Posterior cingulate gyrus (tissue), 11 donors: Measurements from ENCODE around the gene PLA2G2D.
"Not testable (repeated sequence)": the region's sequence is repeated elsewhere in the genome, so short reads cannot be mapped to it uniquely, and the experiment has no call there.

Source experiments
- DNase-seq, 10 donors: peaks; one replicate each; pipeline versions ENCODE4 v3.0.0 to v3.0.0-alpha.2; 2020 to 2021; ENCODE audit warnings: mixed read lengths in 3 of 10
- intact Hi-C: fragments of 100-400 bp; cut with DNase I; formaldehyde crosslinking; loops from one replicate; pipeline ENCODE4 v1.15.1; 2023

The PLA2G2D gene

DNA sequence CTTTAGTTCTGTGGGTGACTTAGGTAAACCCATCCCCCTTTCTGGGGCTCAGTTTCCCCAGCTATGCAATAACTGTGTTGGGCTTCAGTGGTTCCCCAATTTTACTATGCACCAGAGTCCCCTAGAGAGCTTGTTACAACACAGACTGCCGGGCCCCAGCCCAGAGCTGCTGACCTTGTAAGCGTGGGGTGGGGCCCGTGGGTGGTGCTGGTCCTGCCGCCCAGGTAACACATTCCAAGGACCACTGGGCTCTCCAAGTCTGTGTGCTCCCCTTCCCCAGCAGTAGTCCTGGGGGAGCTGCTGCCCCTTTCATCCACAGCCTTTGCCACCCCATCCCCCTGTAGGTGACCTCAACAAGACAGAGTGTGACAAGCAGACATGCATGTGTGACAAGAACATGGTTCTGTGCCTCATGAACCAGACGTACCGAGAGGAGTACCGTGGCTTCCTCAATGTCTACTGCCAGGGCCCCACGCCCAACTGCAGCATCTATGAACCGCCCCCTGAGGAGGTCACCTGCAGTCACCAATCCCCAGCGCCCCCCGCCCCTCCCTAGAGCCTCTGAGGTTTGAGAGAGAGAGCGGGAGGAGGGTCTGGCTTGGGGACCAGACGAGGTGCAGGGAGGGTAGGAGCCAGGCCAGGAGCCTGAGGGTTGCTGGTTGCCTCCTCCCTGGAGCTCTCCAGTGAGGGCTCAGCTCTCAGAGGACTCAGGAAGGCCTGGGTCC is 28.7 kb upstream of the PLA2G2D start:
- intact Hi-C loops: loop anchor here (5.0 kb wide), 1 partner anchor 46 kb away; no protein-coding TSS in a partner anchor
- peak in 1 of 10 donors; percentile 61 for DNase-seq

DNA sequence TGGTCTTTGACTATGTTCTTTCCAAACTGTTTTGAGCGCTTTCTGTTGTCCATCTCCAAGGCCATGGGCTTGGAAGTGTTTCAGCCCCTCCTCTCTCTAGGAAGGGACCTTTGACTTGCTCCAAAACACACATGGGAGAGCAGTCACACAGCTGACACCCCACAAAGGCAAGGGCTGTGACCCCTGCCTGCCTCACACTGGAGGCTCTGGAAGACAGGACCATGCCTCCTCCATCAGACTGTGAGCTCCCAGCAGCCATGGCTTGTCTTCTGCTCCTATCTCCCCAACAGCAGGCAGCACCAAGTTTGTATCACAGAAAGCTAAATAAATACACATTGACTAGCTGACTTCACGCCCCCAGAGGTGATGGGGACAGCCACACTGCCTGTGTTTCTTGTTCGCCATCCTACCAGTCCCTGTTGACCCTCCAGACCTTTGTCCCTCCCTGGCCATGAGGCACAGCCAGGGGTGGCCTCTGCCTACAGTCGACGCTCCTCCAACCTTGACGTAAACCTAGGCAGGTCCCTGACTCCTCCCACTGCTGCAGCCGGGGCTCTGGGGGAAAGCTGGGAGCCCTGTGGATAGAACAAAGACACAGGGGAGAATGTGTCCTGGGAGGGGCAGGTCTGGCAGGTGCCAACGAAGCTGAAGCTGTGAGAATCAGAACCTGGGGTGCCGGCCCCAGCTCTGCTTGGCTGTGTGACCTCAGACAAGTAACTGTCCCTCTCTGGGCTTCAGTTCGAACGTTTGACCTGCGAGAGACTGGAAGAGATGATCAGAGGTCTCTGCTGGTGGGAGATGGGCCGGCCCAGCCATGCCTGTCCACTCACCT is 24.6 kb upstream of the PLA2G2D start:
- intact Hi-C loops: no loop called here
- DNase-seq: peak in 2 of 10 donors; percentile 56 to 74

DNA sequence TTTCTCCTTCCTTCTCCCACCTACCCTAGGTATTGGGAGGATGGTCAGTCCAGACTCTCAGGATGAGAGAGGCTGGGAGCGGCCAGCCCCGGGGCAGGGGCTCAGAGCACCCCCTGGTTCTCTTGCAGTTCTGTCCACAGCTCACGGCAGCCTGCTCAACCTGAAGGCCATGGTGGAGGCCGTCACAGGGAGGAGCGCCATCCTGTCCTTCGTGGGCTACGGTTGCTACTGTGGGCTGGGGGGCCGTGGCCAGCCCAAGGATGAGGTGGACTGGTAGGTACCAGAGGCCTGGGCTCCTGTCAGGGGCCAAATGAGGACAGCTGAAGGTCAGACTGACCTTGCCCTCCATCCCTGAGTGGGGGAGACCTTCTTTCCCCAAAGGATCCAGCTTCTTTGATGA is 24.0 kb upstream of the PLA2G2D start:
- intact Hi-C loops: no loop called here
- DNase-seq: peak in 2 of 10 donors; percentile 61 to 67

DNA sequence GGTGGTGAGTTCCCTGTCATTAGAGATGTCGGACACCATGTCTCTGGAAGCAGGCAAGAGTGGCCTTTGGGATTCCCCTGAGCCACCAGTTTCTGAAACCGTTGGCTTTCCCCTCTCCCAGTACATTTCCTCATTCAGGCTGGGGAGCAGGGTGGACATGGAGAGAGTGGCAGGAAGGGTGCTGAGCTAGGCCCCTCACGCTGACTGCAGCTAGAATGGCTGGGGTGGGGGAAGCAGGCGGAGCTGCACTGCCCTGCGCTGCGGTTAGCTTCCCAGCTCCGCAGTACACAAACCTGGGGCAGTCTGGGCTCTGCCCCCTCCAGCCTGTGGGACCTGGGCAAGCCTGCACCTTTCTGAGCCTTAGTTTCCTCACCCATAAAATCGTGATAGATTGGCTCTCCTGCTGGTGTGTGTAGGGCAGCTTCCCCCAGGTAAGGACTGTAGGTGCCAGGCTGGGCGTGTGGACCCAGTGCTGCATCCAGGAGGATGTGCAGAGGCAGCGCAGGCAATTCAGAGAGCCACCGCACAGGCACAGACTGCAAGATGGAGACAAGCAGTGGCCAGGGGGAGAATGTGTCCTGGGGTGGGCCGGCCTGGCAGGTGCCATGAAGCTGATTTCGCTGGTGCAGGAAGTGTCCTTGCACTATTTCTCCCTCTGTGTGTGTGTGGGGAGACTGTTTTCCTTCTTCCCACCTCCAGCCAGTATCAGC is 22.8 kb upstream of the PLA2G2D start:
- intact Hi-C loops: no loop called here

DNA sequence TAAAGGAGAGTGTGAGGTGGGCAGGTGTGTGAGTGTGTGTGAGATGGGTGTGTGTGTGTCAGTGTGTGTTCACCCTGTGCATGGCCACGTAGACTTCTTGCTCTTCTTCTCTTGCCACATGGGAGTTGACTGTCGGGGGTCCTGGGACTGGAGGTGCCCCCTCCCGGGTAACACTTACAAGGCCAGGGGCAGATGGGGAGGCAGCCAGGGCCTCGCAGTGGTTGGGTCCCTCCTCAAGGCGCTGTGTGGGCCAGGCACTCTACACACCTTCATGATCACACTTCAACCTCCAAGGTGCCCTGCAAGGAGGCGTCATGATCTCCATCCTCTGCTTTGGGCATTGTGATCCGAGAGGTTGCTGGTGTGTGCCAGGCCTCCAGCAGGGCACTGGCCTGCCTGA is 22.1 kb upstream of the PLA2G2D start:
- intact Hi-C loops: no loop called here
- DNase-seq: peak in 1 of 10 donors; percentile 70

More for the DNA sequence above, 22.8 kb upstream of the PLA2G2D start:
- DNase-seq: peak in 1 of 10 donors; percentile 67

DNA sequence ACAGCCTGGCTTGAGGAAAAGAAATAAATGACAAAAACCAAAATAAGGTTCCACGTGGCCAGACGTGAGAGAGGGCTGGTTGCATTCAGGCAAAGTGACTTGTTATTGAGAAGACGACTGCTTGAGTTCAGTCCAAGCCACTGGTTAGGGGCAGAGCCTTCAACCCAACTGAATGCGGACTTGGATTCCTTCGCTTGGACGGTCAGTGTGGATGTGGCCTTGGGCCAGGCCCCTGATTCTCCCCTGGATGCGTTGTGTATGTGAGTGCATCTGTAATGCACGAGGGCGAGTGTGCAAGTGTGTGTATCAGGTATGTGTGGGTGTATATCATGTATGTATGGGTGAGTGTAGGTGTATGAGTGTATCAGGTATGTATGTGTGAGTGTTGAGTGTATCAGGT is 21.7 kb upstream of the PLA2G2D start:
- peak in 1 of 10 donors; percentile 51 for DNase-seq

DNA sequence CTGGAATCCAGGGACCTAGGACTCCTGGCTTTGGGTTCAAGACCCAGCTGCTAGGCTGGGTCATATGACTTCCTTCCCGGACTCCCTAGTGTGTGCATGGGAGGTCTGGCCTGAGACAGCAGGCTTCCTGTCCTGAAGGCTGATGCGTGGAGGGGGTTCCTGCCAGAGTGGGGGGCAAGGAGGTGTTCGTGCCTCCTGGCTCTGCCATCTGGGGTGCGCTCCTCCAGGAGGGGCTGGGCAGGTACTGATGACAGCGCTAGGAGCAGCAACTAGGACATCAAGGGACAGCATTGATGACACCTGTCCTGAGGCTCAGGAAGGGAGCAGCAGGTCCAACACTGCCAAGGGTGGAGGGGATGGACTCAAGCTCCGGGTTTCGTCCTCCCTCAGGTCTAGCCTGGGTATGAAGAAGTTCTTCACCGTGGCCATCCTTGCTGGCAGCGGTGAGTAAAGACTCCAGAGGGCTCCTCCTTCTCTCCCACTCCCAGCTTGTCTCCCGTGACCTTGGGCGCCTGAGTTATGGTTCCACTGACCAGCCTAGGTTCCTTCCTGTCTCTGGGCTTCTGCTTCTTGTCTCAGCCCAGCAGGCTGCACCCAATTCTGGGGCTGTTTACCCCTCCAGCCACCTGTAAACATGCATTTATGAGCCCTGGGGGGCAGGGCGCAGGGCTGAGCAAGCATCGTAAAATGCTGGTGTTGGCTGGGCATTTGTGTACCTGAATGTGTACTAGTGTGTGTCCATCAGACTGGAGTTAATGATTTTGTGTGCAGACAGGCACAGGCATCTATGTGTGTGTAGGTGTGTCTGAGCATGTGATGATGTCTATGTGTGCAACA is 20.7 kb upstream of the PLA2G2D start:
- DNase-seq: peak in 2 of 10 donors; percentile 52 to 79
- intact Hi-C loops: no loop called here

More for the DNA sequence above, 21.7 kb upstream of the PLA2G2D start:
- intact Hi-C loops: no loop called here

DNA sequence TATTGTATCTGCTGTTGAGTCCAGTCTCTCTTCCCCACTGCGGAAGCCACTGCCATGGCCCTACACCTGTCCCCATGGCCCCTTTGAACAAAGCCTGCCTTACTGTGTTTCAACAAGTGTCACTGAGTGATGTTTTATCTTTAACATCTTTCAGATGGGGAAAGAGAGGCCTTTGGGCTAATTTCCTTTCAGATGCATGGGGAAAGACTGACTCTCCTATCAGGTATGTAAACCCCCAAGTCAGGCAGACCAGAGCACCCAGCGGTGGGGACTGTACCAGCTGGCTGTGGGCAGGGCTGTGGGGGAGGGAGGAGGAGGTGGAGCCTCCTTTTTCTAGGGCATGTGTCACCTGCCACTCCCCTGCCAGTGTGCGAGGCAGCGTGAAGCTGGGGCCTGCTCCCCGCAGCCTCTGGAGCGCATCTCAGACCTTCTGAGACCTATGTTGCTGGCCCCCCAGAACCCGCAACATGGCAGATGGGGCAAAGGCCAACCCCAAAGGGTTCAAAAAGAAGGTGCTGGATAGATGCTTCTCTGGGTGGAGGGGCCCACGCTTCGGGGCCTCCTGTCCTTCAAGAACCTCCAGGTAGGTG is 19.7 kb upstream of the PLA2G2D start, which contains the start of gene PLA2G2F:
TSS of gene PLA2G2F (plus strand) at position 363 of the 590 bp plus-strand sequence. CDS start at position 468, 105 bp downstream.
- intact Hi-C loops: no loop called here
- peak in 1 of 10 donors; percentile 62 for DNase-seq

DNA sequence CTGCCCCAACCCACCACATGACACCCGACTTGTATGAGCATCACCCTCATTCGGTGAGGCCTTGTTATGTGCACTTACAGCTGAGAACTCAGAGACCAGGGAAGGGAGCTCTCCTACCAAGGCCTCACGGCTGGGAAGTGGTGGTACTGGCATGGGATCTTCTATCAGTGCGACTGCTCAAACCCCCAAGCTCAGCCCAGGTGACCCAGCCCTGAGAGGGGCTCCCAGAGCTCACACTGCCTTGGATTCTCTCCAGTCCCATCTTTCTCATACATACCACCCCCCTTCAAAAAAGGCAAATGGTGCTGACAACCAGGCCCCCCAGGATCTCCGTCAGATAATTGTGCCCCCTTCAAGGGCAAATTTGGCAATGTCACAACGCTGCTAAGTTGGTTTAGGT is 19.0 kb upstream of the PLA2G2D start:
- intact Hi-C loops: no loop called here
- DNase-seq: peak in 2 of 10 donors; percentile 35 to 59

DNA sequence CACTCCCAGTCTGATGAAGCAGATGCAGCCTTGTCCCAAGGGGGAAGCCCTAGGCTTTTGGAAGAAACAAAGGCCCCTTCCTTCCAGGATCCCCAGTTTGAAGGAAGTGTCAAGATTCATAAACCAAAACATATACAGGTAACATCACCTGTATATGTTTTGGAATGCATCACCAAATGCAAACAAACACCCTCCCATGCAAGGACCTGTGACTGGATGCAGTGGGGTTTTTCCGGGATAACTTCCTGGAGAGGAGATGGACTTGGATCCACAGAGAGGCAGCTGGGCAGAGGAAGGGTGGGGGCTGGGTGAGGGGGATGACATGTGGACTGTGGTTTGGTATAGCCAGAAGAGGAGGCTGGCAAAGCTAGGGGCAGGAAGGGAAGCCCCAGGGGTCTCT is 18.3 kb upstream of the PLA2G2D start:
- intact Hi-C loops: no loop called here

DNA sequence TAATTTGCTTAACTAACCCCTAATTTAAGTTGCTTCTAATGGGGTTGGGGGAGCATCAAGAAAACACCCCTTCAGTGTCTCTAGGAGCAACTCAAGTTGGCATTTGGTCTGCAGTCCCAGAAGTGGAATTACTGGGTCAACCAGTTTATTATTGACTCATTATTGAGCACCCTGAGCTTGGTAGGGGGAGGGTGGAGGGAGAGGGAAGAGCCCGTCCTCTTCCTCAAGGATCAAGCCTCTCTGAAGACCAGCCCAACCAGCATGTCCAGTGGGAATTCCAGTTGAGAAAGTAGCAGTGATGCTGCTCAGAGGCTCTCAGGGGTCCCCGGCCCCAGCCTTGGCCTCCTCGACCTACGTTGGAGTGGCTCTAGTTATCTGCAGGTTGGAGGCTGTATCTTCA is 17.7 kb upstream of the PLA2G2D start:
- peak in 1 of 10 donors; percentile 52 for DNase-seq
- intact Hi-C loops: no loop called here

More for the DNA sequence above, 18.3 kb upstream of the PLA2G2D start:
- peak in 1 of 10 donors; percentile 7 for DNase-seq

DNA sequence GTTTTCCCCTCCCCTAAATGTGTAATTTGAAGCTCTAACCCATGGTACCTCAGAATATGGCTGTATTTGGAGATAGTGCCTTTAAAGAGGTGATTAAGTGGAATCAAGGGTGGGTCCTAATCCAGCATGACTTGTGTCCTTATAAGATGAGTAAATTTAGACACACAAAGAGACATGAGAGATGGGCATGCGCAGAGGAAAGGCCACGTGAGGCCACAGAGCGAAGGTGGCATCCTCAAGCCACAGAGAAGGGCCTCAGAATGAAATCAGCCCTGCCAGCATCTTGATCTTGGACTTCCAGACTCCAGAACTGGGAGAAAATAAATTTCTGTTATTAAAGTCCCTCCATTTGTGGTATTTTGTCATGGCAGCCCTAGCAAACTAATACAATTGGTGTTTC is 16.9 kb upstream of the PLA2G2D start:
- intact Hi-C loops: no loop called here
- no peak for DNase-seq

DNA sequence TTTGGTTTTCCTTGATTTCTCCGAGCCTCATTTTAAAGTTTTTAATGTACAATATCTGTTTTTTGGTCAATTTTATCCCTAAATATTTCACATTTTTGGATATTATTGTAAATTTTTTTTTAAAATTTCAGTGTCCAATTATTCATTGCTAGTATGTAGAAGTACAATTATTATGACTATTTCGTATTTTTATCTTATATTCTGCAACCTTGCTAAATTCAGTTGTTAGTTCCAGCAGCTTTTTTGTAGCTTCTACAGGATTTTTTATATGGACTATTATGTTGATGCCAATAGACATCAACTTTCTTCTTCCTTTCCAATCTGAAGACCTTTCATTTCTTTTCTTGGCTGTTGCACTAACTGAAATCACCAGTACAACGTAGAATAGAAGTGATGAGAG is 15.7 kb upstream of the PLA2G2D start:
- intact Hi-C loops: no loop called here
- DNase-seq: no peak

DNA sequence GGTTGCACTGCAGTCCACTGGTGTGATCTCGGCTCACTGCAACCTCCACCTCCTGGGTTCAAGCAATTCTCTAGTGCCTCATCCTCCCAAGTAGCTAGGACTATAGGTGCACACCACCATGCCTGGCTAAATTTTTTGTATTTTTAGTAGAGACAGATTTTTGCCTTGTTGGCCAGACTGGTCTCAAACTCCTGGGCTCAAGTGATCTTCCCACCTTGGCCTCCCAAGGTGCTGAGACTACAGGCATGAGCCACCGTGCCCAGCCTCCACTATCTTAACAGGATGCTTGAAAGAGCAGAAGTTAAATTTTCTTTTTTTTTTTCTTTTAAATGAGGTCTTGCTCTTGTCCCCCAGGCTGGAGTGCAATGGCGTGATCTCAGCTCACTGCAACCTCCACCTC is 11.2 kb upstream of the PLA2G2D start:
- DNase-seq: peak in 1 of 10 donors; percentile 36
- intact Hi-C loops: not testable (repeated sequence)

DNA sequence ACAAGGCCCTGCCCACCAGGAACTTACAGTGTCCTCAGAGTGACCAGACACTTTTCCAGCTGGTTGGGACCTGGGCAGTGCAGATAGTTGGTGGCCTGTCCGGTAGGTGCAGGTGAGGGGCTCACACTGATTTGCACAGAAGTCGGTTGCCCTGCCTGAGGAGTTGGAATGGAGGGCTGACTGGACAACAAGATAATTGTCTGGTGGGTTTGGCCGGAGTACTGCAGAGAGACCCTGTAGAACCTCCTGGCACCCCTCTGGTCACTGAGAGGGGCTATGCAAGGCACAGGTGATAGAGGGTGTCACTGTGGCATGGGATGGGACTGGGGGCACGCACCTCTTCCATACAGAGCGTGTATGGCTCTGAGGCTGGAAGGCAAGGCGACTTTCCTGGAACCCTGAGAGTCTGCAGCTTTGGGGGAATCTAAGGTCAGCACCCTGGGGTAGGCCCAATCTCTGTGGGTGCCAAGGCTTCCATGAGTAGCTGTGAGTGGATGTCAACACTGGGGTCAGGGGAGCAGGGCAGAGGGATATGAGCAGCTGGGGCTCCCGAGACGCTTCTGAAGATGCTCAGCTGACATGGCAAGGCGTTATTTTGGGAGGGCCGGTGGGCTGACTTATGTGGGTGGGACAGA is 7.6 kb upstream of the PLA2G2D start:
- DNase-seq: no peak
- intact Hi-C loops: no loop called here

DNA sequence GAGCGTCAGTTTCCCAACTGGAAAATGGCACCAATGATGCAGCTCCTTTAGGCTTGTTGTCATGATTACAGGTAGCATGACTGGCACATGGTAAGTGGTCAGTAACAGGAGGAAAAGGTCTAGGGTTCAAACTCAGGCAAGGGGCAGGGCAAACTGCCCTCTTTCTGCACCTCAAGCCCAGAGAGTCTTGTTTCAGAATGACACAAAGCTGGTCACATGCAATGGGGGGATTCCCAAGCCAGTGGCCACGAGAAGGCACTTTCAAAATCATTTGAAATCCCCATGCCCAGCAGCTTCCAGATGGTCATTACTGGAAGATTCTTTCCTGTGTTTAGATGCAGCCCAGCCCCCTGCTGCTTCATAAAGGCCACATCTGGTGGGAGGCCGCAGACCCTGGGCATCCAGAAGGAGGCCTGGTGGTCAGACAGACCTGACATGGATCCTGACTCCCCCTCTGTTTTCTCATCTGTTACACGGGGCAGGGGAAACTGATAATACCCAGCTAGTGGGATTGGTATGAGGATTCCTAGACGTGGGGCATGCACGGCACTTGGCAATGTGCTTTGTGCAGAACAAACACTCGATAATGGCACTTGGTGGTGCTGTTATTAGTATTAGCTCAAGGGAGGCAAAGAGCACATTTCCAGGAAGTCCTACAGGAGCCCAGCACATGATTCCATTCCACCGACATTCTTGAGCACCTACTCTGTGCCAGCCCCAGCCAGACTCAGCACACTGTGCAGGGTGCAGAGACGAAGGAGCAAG is 6.9 kb upstream of the PLA2G2D start:
- intact Hi-C loops: no loop called here
- no peak for DNase-seq

DNA sequence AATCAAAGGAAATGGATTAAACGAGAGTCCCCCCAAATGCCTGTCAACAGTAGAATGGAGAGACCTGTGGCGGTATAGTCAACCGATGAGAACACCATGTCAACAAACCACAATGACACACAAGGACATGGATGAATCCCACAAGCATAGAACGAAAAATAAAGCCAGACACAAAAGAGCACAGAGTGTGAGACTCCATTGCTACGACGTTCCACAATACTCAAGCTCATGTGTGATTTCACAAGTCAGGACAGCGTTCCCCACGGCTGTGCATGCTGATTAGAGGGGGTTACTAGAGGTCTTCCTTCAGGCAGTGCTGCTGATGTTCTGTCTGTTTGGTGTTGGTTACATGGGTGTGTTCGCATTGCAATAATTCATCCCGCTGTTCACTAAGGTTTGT is 5.8 kb upstream of the PLA2G2D start:
- no peak for DNase-seq
- intact Hi-C loops: no loop called here

DNA sequence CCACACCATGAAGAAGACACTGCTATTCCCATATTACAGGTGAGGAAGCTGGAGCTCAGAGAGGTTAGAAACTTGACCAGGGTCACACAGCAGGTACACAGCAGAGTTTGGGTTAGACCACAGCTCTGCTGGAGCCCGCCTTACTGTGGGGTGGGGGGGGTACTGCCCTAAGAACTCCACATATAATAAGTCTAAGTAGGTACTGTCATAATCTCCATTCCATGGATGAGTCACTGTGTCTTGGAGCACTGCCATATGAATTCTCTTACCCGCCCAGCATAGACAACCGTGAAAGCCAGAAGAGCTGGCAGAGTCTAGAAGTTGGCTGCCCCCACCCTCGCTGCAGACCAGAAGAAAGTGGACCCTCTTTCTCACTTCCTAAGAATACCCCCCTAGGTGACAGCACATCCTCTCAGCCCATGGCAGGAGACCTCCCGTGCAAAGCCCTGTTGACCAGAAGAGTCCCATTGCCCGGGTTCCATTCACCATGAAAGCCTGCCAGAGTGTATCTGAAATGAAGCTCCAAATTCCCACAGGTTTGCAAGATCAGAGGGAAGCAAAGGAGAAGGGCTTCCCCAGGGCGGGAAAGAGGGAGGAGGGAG is 5.2 kb upstream of the PLA2G2D start:
- peak in 2 of 10 donors; percentile 19 for DNase-seq
- intact Hi-C loops: no loop called here
